Measurements from ENCODE around the gene CCDC24. TPM values are rescaled to one million over a fixed set of nuclear protein-coding genes. Genes with fewer than 3 reads are reported as not detected.

CCDC24 gene
- total RNA-seq, 1 donor from 2014 or later: 4.2 TPM

DNA sequence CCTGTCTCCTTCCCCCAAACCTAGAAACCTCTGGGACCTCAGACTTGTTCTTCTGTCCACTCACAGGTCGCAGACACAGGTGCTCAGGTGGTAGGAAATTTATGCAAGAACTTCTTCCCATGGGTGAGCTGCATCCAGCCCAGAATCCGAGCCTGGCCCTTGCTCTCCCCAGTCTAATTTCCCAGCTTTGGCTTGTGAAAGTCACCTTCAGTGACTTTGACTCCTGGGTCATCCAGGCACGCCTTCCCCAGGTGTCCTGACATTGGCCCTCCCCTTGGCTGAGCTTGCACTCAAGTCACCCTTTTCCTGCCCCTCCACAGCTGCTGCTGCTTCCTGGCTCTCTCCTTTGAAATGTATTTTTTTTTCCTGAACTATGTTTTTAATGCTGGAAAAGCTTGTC is 38.0 kb upstream of the CCDC24 start:
- Histone ChIP-seq H3K9ac (ENCODE audit: low read length) (no peak overlapping the region), H3K36me3 (ENCODE audit: insufficient read depth, low read length) (no peaks in the 10 kb centered on the region), H3K4me1 (ENCODE audit: insufficient read depth, low read length) (peaks cover under 1% of the 10 kb centered on the region), H3K4me2 (ENCODE audit: low read length) (no peak overlapping the region), H3K27me3 (ENCODE audit: insufficient read depth, low read length) (no peaks in the 10 kb centered on the region), H3K4me3 (ENCODE audit: insufficient read depth, low read depth, low read length) (no peak overlapping the region), H3K9me3 (ENCODE audit: insufficient read depth, low read depth, low read length) (no peaks in the 10 kb centered on the region), H3K27ac (ENCODE audit: low read depth, low read length) (no peak overlapping the region), H3K79me2 (ENCODE audit: insufficient read depth, low read length) (peaks cover 34% of the 10 kb centered on the region), H4K20me1 (ENCODE audit: insufficient read depth, low read length) (peaks cover 71% of the 10 kb centered on the region), H2AFZ (ENCODE audit: low read depth, low read length) (no peak overlapping the region)
- FAIRE-seq (no peak), DNase-seq (ENCODE audit: low read depth) (no peak)
- H3K27ac Mint-ChIP-seq (ENCODE audit: unreplicated experiment): no peak overlapping the region
- H3K9me3 Mint-ChIP-seq (ENCODE audit: unreplicated experiment): peaks cover 1% of the 10 kb centered on the region
- no peaks in the 10 kb centered on the region for H3K27me3 Mint-ChIP-seq (ENCODE audit: low read depth, unreplicated experiment)
- TF ChIP-seq, protein P1, sequence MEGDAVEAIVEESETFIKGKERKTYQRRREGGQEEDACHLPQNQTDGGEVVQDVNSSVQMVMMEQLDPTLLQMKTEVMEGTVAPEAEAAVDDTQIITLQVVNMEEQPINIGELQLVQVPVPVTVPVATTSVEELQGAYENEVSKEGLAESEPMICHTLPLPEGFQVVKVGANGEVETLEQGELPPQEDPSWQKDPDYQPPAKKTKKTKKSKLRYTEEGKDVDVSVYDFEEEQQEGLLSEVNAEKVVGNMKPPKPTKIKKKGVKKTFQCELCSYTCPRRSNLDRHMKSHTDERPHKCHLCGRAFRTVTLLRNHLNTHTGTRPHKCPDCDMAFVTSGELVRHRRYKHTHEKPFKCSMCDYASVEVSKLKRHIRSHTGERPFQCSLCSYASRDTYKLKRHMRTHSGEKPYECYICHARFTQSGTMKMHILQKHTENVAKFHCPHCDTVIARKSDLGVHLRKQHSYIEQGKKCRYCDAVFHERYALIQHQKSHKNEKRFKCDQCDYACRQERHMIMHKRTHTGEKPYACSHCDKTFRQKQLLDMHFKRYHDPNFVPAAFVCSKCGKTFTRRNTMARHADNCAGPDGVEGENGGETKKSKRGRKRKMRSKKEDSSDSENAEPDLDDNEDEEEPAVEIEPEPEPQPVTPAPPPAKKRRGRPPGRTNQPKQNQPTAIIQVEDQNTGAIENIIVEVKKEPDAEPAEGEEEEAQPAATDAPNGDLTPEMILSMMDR (IDR thresholded peaks at IDR 0.05; ENCODE audit: insufficient read depth, low read depth, low read length): no peak
- TF ChIP-seq EZH2 (IDR thresholded peaks at IDR 0.05; ENCODE audit: insufficient read depth, low read length): no peak
- H3K4me3 Mint-ChIP-seq (ENCODE audit: unreplicated experiment): no peak overlapping the region
- H3K36me3 Mint-ChIP-seq (ENCODE audit: low read depth, unreplicated experiment): peaks cover 18% of the 10 kb centered on the region
- peaks cover 6% of the 10 kb centered on the region for H3K4me1 Mint-ChIP-seq (ENCODE audit: low read depth, unreplicated experiment)

DNA sequence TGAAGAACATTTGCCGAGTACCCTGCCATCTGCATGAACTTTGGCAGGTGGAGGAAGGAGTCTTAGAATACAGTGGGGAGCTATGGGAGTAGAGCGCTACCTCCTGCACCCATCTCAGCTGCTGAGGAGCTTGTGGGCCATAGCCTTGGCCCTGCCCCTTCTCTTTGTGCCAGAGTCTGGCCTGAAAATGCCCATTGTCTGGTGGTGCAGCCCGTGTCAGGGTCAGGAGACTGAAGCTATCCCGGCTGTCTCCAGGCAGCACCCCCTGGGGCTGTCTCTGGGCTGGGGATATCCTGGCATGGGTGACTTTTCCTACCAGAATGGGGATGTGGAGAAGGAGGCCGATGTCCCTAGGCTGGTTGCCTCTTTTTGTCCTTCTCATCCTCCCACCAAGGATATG is 37.4 kb upstream of the CCDC24 start:
- H3K36me3 ChIP-seq (ENCODE audit: insufficient read depth, low read length): no peaks in the 10 kb centered on the region
- H3K36me3 Mint-ChIP-seq (ENCODE audit: low read depth, unreplicated experiment): peaks cover 23% of the 10 kb centered on the region
- H3K4me1 ChIP-seq (ENCODE audit: insufficient read depth, low read length): no peaks in the 10 kb centered on the region
- no peaks in the 10 kb centered on the region for H3K9me3 ChIP-seq (ENCODE audit: insufficient read depth, low read depth, low read length)
- peaks cover 64% of the 10 kb centered on the region for H4K20me1 ChIP-seq (ENCODE audit: insufficient read depth, low read length)
- FAIRE-seq (no peak), DNase-seq (ENCODE audit: low read depth) (no peak)
- no peak overlapping the region for H3K27ac ChIP-seq (ENCODE audit: low read depth, low read length)
- H3K4me2 ChIP-seq (ENCODE audit: low read length): no peak overlapping the region
- TF ChIP-seq, protein P1 (IDR thresholded peaks at IDR 0.05; ENCODE audit: insufficient read depth, low read depth, low read length): no peak
- no peak for TF ChIP-seq EZH2 (IDR thresholded peaks at IDR 0.05; ENCODE audit: insufficient read depth, low read length)
- peaks cover 1% of the 10 kb centered on the region for H3K9me3 Mint-ChIP-seq (ENCODE audit: unreplicated experiment)
- H3K9ac ChIP-seq (ENCODE audit: low read length): no peak overlapping the region
- H3K27ac Mint-ChIP-seq (ENCODE audit: unreplicated experiment): no peak overlapping the region
- no peak overlapping the region for H3K4me3 ChIP-seq (ENCODE audit: insufficient read depth, low read depth, low read length)
- no peak overlapping the region for H2AFZ ChIP-seq (ENCODE audit: low read depth, low read length)
- no peaks in the 10 kb centered on the region for H3K27me3 ChIP-seq (ENCODE audit: insufficient read depth, low read length)
- H3K4me3 Mint-ChIP-seq (ENCODE audit: unreplicated experiment): no peak overlapping the region
- H3K79me2 ChIP-seq (ENCODE audit: insufficient read depth, low read length): peaks cover 28% of the 10 kb centered on the region
- peaks cover 6% of the 10 kb centered on the region for H3K4me1 Mint-ChIP-seq (ENCODE audit: low read depth, unreplicated experiment)
- H3K27me3 Mint-ChIP-seq (ENCODE audit: low read depth, unreplicated experiment): no peaks in the 10 kb centered on the region

DNA sequence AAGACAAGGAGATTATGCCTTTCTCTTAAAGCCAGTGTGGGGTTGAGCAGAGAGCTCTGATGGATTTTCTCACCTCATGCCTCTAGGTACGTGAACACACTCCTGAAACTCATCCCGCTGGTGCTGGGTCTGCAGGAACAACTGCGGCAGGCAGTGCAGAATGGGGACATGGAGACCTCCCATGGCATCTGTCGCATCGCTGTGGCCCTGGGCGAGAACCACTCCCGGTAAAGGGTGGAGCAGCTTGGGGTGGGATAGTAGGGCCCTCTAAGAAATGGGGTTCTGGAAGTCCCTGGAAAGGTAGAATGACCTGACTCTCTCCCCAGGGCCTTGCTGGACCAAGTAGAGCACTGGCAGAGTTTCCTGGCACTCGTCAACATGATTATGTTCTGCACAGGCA is 35.2 kb upstream of the CCDC24 start:
- H3K27me3 ChIP-seq (ENCODE audit: insufficient read depth, low read length): no peaks in the 10 kb centered on the region
- H3K4me3 Mint-ChIP-seq (ENCODE audit: unreplicated experiment): no peak overlapping the region
- no peak overlapping the region for H3K4me2 ChIP-seq (ENCODE audit: low read length)
- H3K36me3 Mint-ChIP-seq (ENCODE audit: low read depth, unreplicated experiment): peaks cover 27% of the 10 kb centered on the region
- H3K27ac Mint-ChIP-seq (ENCODE audit: unreplicated experiment): no peak overlapping the region
- H3K9me3 Mint-ChIP-seq (ENCODE audit: unreplicated experiment): peaks cover 1% of the 10 kb centered on the region
- no peaks in the 10 kb centered on the region for H3K4me1 ChIP-seq (ENCODE audit: insufficient read depth, low read length)
- peaks cover 46% of the 10 kb centered on the region for H4K20me1 ChIP-seq (ENCODE audit: insufficient read depth, low read length)
- H3K4me1 Mint-ChIP-seq (ENCODE audit: low read depth, unreplicated experiment): peaks cover 6% of the 10 kb centered on the region
- no peak overlapping the region for H3K4me3 ChIP-seq (ENCODE audit: insufficient read depth, low read depth, low read length)
- no peaks in the 10 kb centered on the region for H3K9me3 ChIP-seq (ENCODE audit: insufficient read depth, low read depth, low read length)
- DNase-seq (ENCODE audit: low read depth) (no peak), FAIRE-seq (no peak)
- no peaks in the 10 kb centered on the region for H3K36me3 ChIP-seq (ENCODE audit: insufficient read depth, low read length)
- TF ChIP-seq, protein P1 (IDR thresholded peaks at IDR 0.05; ENCODE audit: insufficient read depth, low read depth, low read length): no peak
- no peak for TF ChIP-seq EZH2 (IDR thresholded peaks at IDR 0.05; ENCODE audit: insufficient read depth, low read length)
- no peak overlapping the region for H3K27ac ChIP-seq (ENCODE audit: low read depth, low read length)
- H3K27me3 Mint-ChIP-seq (ENCODE audit: low read depth, unreplicated experiment): no peaks in the 10 kb centered on the region
- H3K79me2 ChIP-seq (ENCODE audit: insufficient read depth, low read length): peaks cover 19% of the 10 kb centered on the region
- no peak overlapping the region for H2AFZ ChIP-seq (ENCODE audit: low read depth, low read length)
- no peak overlapping the region for H3K9ac ChIP-seq (ENCODE audit: low read length)
